ENCODE measurements around the gene GALNT18. TPM values are rescaled to one million over a fixed set of nuclear protein-coding genes. Genes with fewer than 3 reads are reported as not detected.

GALNT18 gene
- total RNA-seq, 1 experiment from 2014 or later, result 1.7 TPM

DNA sequence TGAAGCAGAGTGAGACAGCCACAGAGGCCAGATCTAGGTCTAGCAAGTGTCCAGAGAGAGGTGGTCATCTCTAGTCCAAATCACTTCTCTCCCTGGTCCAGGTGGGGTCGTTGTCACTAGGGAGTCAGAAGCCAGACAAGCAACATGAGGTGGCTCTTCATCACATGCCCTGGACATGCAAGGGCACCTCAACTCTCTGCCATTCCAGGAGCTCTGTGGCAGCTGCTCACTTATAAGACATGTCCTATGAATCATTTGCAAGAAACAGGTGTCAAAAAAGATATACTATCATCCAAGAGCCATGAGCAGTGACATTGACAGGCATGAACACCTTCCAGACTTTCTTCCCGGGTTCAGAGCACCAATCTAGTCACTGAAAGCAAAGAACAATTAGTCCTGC is 130.8 kb downstream of the GALNT18 start:
- H2BK12ac ChIP-seq (ENCODE audit: insufficient read length, low read depth, low read length), result no peak overlapping the region
- Mint-ChIP-seq H3K4me1 (peaks cover 3 to 8% of the 10 kb centered on the region in 2 experiments), H3K36me3 (ENCODE audit: insufficient read depth in 1 of 3, low read depth in 3 of 3) (no peaks in the 10 kb centered on the region), H3K4me3 (no peak overlapping the region), H3K27ac (no peak overlapping the region; a peak in 1 of 7 replicates), H3K9me3 (no peaks in the 10 kb centered on the region), H3K27me3 (ENCODE audit: low read depth) (no peaks in the 10 kb centered on the region; the same call in 1 of the 2 replicates)
- no CpG with 5 or more reads among the region's 2 CpGs for WGBS (ENCODE audit: extremely low coverage, insufficient read length, low lambda C conversion rate)
- H3K23me2 ChIP-seq (ENCODE audit: insufficient read length, low read depth, low read length, poor library complexity, severe bottlenecking), result no peaks in the 10 kb centered on the region
- H3K9ac ChIP-seq (ENCODE audit: extremely low read depth, insufficient read length, low read length), result no peak overlapping the region
- DNase-seq, result no peak
- no peaks in the 10 kb centered on the region for H3K4me1 ChIP-seq (ENCODE audit: insufficient read depth, low read length)
- H3K79me2 ChIP-seq (ENCODE audit: insufficient read depth, low read length), result no peaks in the 10 kb centered on the region
- no peak overlapping the region for H3K14ac ChIP-seq (ENCODE audit: insufficient read depth, low read length)
- no peak overlapping the region for H2BK120ac ChIP-seq (ENCODE audit: low read depth, low read length, poor library complexity, severe bottlenecking)
- no peak overlapping the region for H2AK5ac ChIP-seq (ENCODE audit: insufficient read length, low read length)
- H4K8ac ChIP-seq (replicated peaks; ENCODE audit: insufficient read length, low read depth, low read length), result no peak overlapping the region
- H4K20me1 ChIP-seq (ENCODE audit: control insufficient read depth, insufficient read depth, insufficient read length), result no peaks in the 10 kb centered on the region
- H2BK20ac ChIP-seq (ENCODE audit: low read depth, low read length, poor library complexity, severe bottlenecking), result no peak overlapping the region
- no peak overlapping the region for H2AFZ ChIP-seq (ENCODE audit: low read length)
- no peak overlapping the region for H2BK15ac ChIP-seq (ENCODE audit: low read depth, low read length)
- no peak overlapping the region for H3K18ac ChIP-seq (ENCODE audit: insufficient read length, low read depth, low read length)
- H3K27ac ChIP-seq (ENCODE audit: insufficient read length, low read depth, low read length), result no peak overlapping the region
- no peaks in the 10 kb centered on the region for H3K27me3 ChIP-seq (ENCODE audit: insufficient read depth, low read length)
- no peaks in the 10 kb centered on the region for H3K9me3 ChIP-seq (ENCODE audit: control insufficient read depth, low read depth, low read length)
- TF ChIP-seq, protein P1, sequence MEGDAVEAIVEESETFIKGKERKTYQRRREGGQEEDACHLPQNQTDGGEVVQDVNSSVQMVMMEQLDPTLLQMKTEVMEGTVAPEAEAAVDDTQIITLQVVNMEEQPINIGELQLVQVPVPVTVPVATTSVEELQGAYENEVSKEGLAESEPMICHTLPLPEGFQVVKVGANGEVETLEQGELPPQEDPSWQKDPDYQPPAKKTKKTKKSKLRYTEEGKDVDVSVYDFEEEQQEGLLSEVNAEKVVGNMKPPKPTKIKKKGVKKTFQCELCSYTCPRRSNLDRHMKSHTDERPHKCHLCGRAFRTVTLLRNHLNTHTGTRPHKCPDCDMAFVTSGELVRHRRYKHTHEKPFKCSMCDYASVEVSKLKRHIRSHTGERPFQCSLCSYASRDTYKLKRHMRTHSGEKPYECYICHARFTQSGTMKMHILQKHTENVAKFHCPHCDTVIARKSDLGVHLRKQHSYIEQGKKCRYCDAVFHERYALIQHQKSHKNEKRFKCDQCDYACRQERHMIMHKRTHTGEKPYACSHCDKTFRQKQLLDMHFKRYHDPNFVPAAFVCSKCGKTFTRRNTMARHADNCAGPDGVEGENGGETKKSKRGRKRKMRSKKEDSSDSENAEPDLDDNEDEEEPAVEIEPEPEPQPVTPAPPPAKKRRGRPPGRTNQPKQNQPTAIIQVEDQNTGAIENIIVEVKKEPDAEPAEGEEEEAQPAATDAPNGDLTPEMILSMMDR (conservative IDR thresholded peaks at IDR 0.05), result no peak
- no peak overlapping the region for H3K4ac ChIP-seq (ENCODE audit: low read depth, low read length)
- no peak overlapping the region for H4K5ac ChIP-seq (ENCODE audit: insufficient read length, low read depth, low read length)
- H3T11ph ChIP-seq (ENCODE audit: low read length), result no peak overlapping the region
- no peak overlapping the region for H4K91ac ChIP-seq (ENCODE audit: insufficient read length, low read depth, low read length)
- no peaks in the 10 kb centered on the region for H3K79me1 ChIP-seq (ENCODE audit: insufficient read depth, low read depth, low read length, poor library complexity, severe bottlenecking)
- no peak overlapping the region for H2BK5ac ChIP-seq (ENCODE audit: insufficient read length, low read length)
- H3K23ac ChIP-seq (ENCODE audit: insufficient read length, low read depth, low read length), result no peak overlapping the region
- no peak overlapping the region for H3K56ac ChIP-seq (ENCODE audit: insufficient read length, low read depth, low read length)
- H3K4me2 ChIP-seq (ENCODE audit: insufficient read depth, insufficient read length, low read length), result no peak overlapping the region
